Islet of Langerhans (tissue), 1 donor: Measurements from ENCODE around the gene CRLF1.
"Not testable (repeated sequence)": the region's sequence is repeated elsewhere in the genome, so short reads cannot be mapped to it uniquely, and the experiment has no call there.

Experiments
- FAIRE-seq: peaks from one replicate; lab custom pipeline; 2011; peaks lifted over from hg19 to GRCh38; lab: Jason Lieb, UNC

Gene CRLF1

DNA sequence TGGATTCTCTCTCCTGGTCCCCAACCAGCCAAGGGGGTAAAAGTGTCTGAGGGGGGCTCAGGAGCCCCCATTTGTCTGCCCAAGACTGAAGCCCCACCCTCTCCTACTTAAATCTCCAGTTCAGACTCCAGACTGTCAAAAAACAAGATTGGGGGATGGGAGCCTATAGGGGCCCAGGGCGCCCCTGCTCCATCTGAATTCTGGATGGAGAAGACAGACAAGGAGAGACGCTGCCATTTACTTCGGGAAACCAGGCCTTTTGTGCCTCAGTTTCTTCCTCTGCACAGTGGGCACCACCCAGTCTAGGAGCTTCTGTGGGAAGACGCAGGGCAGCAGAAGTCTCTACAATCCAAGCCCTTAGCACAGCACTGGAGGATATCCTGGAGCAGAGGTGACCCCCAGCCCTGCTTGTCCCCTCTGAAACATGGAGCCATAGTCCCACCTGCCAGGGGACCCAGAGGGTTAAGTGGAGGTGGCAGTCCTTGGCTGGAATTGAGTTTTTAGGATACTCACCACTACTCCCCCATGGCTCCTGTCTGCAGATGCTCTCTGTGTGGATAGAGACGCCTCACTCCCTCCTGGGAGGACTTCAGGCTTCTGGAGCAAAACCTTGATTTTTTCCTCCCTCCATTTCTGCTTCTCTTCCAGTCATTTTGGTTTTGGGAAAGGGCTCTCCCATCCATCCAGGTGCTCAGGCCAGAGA lies 1.7 kb upstream of the CRLF1 start:
- no peak for FAIRE-seq

DNA sequence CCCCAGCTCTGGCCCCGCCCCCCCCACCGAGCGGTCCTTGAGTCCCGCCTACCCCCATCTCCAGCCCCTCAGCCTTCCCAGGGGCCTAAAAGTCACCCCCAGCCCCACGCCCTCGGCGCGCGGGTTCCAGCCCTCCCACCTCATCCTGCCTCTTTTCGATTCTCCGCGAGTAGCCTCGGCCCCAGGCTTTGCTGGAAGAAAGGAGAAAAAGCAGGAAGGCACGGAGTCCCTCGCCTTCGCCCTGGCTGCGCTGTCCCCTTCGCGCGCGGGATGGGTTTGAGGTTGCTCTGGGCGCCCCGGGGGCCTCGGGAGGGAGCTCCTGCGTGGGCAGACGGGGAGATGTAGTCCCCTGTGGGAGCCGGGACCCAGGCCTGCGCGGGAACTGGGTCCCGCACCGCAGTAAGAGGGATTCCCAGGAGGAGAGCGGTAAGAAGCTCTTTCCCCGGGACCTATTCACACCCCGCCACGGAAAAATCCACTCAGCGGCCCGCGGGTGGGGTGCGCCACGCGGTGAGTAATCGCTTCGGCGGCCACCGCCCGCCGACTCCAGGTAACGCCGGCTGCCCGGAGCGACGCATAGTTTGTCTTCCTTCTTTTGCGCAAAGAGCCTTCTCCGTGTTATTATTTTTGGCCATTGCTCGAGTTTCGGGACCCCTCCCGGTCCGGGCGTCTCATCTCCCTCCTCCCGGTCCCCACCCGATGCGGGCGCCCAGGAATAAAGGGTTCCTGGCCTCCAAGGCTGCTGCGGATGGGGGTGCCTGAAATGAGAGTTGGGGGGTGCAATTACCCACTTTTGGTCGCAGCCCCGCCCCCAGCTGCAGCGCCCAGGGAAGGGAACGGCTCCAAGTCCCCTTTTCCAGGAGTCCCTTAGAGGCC lies 865 bp upstream of the CRLF1 start:
- no peak for FAIRE-seq

DNA sequence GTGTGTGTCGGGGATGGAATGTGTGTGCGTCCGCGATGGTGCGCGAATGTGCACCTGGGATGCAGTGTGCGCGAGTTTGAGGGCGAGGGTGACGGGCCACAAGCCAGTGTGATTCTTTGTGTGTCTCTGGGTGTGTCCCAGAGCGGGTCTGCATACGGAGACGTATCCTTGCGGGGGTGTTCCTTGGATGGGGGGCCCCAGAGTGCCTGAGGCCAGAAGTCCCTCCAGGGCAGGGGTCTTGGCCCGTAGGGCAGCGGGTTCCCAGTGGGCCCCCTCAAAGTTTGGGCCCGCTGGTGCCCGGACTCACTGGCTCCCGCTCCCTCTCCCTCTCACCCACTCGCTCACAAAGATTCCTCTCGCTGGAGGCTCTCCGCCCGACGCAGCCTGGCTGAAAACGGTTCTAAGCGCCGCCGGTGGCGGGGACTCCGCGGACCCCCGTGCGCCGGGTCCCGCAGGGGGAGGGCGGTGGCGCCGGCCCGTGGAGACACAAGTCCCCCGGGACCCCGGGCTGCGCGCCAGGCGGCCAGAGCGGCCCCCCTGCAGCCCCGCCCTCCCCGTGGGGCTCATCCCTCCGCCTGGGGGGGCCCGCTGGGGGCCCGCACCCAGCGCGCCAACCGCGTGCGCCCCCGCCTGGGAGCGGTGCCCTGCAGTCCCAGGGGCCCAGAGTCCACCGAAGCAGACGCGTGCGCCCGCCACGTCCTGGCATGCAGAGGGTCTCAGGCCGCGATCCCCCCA lies 886 bp downstream of the CRLF1 start:
- FAIRE-seq, result no peak

DNA sequence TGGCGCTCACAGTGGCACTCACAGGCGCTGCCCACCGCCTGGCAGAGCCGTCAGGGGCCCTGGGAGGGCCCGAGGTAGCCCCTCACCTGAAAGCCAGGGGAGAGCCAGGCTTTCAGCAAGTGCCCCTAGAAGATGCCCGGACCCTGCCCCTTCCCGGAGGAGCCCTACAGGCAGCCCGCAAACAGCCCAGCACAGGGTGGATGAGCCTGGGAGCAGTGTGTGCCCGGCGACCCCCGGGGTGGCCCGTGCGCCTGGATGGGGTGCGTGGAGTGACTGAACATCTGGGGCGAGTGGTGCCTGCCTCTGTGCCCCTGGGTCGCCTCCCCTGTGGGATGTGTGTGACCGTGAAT lies 1.4 kb downstream of the CRLF1 start:
- no peak for FAIRE-seq

GRCh38 chr19:18604820-18605159 lies 1.8 kb downstream of the CRLF1 start:
- FAIRE-seq, result no peak

DNA sequence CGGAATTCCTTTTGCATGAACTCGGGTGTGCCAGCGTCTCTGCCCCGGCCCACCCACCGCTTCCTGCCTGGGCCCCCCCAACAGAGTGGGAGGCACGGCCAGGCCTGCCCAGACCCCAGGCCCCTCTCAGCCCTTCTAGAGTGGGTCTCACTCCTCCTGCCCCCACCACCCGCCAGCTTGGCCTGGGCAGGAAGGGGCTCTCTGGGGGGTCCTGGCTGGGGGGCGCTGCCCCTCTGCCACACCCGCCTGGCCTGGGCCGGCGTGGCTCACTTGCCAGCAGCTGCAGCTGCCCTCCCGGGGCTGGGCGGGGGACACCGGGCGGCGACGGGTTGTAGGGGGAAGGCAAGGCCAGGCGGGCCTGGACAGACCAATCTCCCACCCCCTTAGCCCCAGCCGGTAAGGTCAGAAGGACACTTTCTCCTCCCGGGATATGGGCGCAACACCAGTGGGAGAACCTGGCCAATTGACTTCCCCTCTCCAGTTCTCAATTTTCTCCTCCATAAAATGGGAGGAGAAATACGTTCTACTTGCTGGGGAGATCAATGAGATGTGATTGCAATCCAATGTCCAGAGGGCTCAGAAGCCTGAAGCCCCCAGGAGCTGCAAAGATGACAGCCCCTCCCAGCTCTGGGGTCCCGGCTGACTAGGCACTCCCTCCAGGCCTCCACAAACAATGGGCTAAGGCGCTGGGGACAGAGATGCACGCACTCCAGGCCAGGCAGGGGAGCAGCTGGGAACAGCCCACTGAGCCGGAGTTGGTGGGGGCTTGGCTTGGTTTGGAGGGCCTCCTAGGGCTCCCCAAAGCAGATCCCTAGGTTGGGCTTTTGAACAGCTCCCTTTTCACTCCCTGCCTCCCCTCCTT lies 2.4 kb downstream of the CRLF1 start:
- FAIRE-seq, result no peak

- no peak for FAIRE-seq
Observed at GRCh38 chr19:18603255-18603957, 3.2 kb downstream of the CRLF1 start.

DNA sequence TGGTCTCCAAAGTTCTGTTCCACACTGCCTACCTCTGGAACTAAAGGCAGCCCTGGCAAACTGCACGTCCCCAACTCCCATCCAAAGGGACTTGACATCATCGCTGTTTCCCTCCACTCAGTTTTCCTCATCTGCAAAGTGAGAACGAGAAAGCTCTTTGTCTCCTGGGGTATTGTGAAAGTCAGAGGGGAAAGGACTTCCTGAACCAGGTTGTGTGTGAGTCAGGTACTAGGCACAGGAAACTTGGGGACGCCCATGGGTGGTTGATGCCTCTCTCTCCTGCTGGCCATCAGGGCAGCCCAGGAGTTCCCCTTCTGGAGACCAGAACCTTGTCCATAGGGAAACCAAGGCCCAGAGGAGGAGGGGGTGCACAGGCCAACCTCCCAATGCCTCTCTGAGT lies 4.7 kb downstream of the CRLF1 start:
- FAIRE-seq, result no peak

DNA sequence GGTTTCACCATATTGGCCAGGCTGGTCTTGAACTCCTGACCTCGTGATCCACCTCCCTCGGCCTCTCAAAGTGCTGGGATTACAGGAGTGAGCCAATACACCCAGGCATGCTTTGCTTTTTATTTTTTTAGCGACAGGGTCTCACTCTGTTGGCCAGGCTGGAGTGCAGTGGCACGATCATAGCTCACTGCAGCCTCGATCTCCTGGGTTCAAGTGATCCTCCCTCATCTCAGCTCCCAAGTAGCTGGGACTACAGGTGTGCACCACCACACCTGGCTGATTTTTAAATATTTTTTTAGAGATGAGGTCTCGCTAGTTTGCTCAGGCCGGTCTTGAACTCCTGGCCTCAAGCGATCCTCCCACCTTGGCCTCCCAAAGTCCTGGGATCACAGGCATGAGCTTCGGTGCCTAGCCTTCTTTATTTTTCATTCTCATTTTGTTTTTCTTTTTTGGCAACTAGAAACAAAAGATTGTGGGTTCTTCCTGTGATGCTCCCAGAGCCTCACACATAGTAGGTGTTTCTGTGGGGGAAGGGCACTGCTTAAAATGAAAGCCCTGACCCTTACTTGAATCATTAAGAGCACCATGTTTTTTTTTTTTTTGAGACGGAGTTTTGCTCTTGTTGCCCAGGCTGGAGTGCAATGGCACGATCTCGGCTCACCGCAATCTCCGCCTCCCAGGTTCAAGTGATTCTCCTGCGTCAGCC lies 5.8 kb downstream of the CRLF1 start:
- not testable (repeated sequence) for FAIRE-seq

DNA sequence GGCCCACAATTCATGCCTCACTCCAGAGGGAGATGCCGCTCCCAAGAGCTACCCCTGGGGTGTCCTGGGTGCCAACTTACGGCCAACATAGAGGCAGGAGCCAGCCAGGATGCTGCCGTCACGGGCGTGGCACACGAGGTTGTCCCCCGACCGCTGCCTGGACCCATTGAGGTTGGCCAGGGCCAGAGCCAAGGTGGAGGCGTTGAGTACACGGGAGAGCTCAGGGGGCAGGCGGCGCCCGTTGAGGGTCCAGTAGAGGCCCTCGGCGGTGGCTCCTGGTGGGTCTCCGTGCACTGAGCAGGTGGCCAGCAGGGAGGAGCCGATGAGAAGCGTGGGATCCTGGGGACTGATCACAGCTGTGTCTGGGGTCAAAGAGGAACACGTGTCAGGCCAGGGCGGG lies 7.1 kb downstream of the CRLF1 start:
- no peak for FAIRE-seq

GRCh38 chr19:18597809-18598660 lies 8.6 kb downstream of the CRLF1 start:
- no peak for FAIRE-seq

DNA sequence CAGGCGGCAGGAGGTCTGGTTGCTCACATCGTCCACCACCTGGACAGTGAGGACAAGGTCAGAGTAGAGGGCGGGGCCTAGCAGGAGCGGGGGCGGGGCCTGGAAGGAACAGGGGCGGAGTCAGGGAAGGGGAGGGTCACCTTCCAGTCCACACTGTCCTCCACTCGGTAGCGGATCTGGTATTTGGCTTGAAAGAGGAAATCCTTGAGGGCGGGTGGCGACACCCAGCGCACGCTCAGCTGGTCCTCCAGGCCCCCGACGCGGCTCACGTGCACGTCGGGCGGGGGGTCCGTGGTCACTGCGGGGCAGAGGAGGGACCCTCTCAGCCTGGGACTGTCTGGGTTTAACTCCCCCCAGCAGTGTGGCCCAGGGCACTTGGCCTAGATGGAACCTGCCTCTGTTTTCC lies 9.8 kb downstream of the CRLF1 start:
- no peak for FAIRE-seq

- no peak for FAIRE-seq
Observed at GRCh38 chr19:18595475-18595874, 11.1 kb downstream of the CRLF1 start.

DNA sequence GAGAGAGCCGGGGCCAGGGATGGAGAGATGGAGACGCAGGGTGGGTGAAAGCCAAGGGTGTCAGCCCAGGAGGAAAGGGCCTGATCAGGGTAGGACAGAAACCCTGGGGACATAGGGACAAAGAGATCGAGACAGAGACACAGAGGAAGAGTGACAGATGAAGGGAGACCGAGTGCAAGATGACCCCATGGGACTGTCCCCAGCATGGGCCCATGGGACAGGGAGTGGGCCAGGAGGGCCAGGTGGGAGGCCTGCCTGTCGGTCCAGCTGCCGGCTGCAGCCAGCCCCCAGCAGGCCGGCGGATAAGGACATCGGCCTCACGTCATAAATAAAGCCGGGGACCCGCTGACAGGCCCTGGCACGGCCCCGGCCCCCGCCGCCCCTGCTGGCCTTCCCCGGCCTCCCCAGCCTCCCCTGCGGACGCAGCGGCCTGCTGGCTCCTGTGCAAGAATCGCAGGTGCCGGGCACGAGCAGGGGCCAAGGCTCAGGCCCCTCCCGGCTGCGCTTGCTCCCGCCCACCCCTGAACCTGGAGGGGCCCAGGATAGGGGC lies 11.7 kb downstream of the CRLF1 start:
- FAIRE-seq, result no peak

GRCh38 chr19:18594096-18594823 lies 12.3 kb downstream of the CRLF1 start:
- FAIRE-seq, result no peak

DNA sequence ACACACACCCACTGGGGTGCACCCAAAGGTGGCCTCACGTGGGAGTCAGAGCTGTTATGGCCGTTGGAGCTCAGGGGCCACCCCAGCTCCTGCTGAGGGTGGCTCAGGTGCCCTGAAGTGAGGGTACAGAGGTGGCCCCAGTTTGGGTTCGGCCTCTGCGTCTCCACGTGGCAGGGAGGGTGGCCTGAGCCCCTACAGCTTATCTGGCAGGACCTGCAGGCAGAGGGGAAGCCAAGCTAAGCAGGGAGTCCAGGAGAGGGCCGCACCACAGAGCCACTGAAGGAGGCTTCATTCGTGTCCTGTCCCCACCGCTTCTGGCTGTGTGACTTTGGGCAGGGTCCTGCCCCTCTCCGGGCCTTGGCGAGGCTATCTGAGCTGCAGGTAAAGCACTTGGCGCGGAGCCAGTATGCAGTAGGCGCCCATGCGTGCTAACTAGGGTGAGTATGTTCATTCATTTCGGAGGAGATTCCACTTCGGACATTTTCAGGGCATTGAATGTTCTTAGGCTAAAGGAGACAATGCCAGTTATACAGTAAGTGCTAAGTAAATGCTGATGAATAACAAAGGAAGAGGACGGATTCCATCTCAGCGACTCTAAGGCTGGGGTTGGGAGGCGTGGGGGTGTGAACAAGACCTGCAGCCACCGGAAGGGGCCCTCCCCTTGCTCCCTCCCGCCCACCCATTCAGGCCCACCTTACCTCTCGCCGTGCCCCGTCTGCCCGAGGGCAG lies 13.1 kb downstream of the CRLF1 start:
- FAIRE-seq, result no peak

DNA sequence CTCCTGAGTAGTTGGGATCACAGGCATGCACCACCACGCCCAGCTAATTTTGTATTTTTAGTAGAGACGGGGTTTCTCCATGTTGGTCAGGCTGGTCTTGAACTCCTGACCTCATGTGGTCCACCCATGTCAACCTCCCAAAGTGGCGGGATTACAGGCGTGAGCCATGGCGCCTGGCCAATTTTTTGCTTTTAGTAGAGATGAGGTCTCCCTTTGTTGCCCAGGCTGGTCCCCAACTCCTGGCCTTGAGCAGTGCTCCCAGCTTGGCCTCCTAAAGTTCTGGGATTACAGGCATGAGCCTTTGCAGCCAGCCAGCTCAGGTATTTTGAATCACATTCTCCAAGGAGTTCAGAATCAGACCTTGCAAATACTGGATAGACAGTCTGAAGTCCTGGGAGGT lies 13.9 kb downstream of the CRLF1 start:
- FAIRE-seq, result not testable (repeated sequence)

- no peak for FAIRE-seq
Observed at GRCh38 chr19:18591735-18592385, 14.7 kb downstream of the CRLF1 start.
